CD4-positive, alpha-beta T cell treated with Interleukin-21 for 1 hour (primary cell): ENCODE data around the gene FALEC.

Source experiments
- DNase-seq: peaks from one replicate; pipeline ENCODE4 v3.0.0-alpha.2; 2020

The FALEC gene

DNA sequence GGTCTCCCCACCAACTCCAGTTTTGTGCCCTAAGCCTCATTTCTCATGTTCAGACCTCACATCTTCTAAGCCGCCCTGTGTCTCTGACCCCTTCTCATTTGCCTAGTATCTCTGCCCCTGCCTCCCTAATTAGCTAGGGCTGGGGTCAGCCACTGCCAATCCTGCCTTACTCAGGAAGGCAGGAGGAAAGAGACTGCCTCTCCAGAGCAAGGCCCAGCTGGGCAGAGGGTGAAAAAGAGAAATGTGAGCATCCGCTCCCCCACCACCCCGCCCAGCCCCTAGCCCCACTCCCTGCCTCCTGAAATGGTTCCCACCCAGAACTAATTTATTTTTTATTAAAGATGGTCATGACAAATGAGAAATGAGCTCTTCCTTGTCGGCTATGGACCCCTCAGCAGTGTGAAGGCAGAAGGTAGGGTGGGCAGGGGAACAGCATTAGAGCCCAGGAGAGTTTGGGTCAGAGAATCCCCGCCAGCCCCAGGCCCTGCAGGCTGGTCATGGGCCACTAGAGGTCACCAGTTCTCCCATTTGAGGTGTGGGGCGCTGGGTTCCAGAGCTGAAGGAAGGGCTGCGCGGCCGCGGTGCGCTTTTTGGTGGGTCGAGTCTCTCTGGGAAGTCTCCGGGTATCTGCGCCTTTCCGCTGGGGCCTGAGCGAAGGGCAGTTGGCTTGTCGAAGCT, 45.2 kb downstream of the FALEC start:
- DNase-seq, result peak; percentile 88

DNA sequence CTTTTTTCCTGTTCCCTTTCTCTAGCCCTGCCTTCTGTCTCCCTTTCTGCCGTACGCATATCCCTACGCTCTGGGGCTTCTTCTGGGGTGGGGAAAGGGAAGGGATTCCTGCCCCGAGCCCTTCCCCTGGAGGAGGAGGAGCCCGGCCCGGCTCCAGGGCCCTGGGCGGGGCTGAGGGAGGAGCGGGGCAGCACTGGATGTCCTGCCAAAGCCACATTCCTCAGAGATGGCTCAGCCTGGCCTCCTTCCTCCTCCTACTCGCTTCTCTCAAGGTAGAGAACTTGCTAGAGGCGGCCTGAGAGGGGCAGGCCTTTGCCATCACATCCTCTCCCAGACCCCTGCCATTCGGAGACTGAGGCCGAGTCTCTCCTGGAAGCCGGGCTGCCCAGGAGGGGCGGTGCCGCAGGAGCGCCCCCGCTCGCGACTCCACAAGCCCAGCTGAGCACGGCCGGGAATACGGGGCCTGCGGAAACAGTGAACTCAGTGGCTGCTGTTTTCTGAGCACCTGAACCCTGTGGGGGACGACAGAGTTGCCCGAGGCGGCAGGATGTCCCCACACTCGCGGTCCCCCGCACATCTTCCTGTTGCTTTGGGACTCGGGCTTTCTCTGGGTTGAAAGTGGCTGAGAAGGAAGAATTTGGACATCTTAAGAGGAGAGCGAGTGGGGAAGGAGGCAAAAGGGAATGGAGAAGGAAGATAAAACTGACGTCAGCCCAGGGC, 45.9 kb downstream of the FALEC start:
- peak; percentile 76 for DNase-seq

DNA sequence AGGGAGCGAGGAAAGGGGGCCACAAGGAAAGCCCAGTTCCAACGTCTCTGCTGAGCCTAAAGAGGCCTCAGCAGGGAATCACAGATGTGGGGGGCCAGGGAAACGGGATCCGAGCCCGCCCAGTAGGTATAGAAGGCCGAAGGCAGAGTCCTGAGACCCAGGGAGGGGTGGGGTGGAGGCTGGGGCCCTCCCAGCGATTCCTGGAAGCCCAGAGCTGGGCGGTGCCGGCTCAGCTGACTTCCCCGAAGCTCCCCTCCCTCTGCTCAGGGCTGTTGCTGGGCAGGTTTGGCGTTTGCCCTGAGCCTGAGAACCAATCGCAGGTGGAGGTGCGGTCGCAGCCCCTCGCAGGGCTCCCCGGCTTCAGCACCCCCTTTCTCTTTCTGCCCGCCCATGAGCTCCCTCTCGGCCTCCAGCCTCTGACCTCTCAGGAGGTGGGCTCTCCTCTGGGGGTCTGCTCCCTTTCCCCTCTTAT, 46.5 kb downstream of the FALEC start:
- peak; percentile 95 for DNase-seq

DNA sequence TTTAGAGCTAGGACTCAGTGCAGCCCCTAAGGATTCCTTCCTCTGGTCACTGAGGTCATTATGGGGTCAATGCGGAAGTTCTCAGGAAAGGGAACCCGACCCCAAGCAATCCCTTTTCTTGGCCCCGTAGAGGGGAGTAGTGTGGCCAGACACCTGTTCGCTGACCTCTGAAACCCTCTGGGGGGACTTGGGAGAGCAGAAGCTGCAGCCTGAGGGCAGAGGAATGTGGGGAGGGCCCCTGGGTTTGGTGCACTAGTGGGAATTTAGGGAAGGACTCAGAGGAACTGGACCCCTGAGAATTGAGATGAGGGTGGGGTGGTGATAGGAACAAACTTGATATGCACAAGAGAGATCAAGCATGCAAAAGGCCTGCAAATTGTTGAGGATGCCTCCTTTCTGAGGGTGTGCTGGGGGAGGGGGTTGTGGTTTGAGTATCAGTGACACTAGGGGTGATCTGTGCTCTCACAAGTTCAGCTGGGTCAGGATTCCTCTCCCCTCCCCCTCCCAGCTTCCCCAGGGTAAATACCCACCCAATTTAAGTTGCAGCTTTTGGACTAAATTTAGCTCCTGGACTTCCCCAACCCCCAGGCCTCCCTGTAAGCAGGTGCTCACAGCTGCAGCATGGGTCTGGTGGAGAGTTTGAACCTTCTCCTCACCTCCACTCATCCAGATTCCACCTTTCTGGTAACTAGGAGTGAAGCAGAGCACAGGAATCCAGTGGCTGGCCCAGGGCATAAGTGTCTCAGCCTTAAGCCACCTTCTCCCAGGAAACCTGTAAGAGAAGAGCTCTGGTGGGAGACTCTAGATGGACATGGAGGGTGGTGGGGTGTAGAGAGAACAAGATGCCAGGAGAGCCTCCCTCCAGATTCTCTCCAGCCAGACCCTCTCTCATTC, 47.1 kb downstream of the FALEC start:
- DNase-seq, result peak; percentile 90

DNA sequence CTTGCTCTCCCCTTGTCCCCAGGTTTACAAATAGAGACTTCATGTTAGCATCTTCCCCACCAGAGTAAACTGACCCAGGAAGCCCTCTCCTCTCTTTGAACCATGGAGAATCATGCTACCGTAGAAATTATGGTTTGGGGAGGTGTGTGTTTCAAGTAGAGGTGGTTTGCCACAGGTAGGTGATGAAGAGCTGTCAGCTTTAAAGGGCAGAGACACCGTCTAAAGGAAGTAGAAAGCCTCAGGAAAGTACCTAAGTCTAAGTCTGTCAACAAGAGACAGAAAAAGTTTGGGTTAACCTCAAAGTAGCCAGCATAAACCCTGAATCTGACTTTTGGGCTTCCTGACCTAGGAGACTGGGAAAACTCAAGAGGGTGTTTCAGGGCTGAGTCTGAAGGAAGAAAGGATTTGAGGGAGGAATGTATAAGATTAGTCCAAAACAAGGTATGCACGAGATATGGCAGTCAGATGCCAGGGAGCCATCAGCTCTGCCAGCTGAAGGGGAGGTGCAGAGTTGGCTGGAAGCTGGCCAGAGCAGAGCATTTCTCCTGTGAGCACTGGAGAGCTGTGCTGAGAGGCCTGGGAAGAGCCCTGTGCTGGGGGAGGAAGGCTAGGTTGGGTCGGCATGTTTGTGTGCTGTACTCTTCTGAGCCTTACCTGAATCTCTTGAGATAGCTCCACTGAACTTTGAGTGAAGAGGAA, 47.9 kb downstream of the FALEC start:
- peak; percentile 88 for DNase-seq

DNA sequence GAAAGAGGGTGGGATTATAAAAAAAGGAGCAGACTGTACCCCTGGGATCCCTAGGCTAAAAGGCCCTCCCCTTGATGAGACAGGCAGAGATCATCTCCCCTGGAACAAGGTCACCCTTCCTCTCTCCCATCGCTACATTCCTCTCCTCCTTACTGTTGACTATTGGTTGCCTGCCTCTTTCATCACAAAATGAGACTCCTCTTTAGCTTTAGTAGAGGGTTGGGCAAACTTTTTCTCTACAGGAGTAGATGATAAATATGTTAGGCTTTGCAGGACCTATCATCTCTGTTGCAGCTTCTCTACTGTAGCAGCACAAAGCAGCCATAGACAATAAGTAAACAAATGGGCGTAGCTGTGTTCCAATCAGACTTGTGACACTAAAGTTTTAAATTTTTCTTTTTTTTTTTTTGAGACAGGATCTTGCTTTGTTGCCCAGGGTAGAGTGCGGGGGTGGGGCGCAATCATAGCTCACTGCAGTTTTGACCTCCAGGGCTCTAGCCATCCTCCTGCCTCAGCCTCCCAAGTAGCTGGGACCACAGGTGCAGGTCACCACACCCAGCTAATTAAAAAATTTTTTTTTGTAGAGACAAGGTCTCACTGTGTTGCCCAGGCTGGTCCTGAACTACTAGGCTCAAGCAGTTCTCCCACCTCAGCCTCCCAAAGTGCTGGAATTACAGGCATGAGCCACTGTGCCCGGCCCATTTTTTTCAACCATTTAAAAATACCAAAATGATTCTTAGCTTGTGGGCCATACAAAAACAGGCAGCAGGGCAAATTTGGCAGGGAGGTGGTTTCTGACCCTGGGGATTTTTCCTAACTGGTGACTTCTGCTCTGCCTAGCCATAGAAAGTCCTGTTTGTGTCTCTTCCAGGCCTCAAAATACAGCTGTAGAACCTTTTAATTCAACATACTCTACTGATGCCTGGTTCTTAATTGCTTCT, 48.8 kb downstream of the FALEC start:
- DNase-seq, result peak; percentile 58

DNA sequence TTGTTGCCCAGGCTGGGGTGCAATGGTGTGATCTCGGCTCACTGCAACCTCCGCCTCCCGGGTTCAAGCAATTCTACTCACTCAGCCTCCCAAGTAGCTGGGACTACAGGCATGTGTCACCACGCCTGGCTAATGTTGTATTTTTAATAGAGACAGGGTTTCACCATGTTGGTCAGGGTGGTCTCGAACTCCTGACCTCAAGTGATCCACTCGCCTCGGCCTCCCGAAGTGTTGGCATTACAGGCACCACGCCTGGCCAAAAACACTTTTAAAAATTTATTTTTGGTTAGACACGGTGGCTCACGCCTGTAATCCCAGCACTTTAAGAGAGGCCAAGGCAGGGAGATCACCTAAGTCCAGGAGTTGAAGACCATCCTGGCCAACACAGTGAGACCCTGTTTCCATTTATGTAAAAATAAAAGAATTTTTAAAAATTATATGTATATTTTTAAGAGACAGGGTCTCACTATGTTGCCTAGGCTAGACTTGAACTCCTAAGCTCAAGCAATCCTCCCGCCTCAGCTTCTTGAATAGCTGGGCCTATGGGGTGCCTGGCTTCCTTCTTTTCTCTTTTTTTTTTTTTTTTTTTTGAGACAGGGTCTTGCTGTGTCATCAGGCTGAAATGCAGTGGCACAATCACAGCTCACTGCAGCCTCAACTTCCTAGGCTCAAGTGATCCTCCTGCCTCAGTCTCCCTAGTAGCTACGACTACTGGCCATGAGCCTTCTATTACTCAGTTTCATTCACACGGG, 49.9 kb downstream of the FALEC start:
- DNase-seq, result peak; percentile 19

DNA sequence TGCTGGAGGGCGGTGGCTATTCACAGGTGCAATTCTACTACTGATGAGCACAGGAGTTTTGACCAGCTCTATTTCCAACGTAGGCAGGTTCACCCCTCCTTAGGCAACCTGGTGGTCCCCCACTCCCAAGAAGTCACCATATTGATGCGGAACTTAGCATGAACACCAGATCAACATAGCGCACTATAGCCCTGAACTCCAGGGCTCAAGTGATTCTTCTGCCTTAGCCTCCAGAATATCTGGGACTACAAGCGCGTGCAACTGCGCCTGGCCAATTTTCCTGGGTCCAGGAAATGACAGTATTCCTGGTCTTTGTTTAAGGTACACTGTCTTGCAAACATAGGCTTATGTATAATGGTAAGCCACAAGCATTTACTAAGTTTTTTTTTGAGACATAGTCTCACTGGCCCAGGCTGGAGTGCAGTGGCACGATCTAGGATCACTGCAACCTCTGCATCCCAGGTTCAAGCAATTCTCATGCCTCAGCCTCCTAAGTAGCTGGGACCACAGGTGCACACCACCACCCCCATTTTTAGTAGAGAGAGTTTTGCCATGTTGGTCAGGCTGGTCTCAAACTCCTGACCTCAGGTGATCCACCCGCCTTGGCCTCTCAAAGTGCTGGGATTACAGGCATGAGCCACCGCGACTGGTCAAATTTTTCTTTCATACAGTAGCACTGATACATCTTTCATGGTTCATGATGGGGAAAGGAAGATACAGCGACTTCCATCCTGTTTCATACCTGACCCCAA, 51.2 kb downstream of the FALEC start:
- DNase-seq, result peak; percentile 32

DNA sequence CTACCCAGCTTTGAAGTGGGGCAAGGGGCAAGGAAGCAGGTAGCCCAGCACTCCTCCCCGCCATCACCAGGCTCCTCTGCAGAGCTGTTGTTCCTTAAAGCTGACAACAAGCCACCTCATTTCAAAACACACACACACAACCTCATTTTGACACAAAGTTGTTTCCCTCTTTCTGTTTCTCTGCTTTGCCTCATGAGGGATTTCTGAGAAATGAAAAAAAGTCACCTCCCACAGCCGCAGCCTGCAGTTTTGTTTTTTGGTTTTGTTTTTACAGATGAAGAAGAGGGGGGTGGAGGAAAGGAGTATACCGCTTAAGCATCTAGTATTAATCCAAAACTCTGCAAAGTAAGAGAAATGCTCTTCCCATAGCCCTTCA, 51.8 kb downstream of the FALEC start:
- peak; percentile 88 for DNase-seq

DNA sequence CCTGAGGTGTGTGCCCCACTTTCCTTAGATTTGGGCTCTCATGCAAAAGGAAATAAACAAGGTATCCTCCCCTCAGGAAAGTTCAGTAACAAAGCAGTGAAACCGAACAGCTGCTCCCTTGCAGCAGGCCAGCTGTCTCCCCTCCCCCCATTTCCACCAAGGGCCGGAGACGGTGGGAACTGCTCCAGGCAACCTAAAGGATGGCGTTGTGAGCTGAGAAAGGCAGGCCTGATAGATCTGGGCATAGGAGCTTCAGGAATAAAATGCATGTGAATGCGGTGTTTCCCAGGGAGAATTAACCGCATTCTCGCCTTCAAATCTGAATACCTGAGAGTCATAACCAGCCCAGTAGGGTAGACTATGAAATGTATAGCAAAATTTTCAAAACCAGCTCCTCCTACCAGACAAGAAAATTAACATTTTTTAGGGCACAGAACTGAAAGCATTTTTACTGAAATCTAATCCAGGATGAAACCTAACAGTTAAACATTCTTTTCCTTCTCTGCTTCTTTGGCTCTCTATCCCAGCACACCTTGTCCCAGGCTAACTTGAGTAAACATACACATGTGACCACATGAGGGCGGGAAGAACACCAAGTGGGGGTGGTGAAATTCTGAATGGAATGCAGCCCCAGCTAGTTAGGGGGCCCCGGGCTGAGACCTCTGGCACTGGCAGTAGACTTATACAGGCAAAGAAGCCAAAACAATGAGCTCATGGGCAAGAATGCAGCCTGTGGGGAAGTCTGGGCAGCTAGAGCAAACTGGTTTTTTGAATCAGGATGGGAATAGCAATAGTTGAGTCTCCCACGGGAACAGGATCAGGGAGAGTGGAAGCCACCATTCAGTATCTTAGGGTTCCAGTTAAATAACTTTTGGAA, 52.4 kb downstream of the FALEC start:
- peak; percentile 64 for DNase-seq

DNA sequence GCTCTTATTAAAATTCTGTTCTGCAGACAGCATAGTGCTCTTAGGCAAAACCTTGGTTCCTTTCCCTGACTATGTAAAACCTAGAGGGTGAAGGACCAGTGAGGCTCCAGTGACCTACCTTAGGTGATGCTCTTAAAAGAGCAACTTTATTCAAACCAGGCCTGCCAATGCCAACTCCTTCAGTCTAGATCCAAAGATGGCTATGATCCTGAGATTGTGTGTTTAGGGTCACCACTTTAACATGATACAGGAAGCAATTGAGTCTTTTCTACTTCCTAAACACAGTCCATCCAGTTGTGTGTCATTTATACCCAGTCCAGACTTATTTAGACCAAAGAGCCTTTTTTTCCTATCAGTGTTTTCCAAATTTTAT, 53.0 kb downstream of the FALEC start:
- peak; percentile 60 for DNase-seq

DNA sequence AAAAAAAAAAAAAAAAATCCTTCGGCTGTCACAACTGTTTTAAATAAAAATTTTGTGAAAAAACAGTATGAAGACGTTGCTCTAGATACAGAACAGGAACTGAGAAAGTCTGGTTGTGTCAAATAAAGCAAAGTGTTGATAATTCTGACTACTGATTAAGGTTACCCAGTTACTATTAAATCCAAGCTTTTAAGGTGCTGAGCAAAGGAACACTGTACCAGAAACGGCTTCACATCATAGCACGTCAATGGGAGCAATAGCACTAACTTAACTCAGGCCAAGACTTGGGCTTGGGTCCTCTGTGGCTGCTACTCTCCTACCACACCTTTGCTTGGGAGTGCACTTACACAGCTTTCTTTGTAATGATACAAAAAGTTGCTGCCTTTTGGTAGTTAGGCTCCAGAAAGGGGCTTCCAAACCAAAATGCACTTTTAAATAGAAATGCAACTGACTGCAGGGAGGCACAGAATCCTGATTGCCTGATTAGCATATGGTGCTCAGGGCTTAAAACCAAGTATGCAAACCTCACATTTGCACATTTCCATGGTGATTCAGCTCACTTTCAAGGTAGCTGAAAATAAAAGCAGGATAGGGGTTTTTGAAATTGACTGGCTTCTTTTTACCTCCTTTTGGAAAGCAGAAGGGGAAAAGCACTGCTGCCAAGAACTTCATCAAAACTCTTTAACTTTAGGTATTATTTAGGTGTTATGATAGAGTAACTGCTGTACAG, 57.5 kb downstream of the FALEC start:
- DNase-seq, result peak; percentile 57

DNA sequence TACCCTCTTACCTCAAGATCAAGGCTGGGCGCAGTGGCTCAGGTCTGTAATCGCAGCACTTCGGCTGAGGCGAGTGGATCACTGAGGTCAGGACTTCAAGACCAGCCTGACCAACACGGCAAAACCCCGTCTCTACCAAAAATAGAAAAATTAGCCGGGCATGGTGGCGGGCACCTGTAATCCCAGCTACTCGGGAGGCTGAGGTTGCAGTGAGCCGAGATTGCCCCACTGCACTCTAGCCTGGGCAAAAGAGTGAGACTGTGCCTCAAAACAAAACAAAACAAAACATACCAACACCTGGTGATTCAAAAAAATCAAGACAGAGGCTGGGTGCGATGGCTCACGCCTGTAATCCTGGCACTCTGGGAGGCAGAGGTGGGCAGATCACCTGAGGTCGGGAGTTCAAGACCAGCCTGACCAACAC, 58.1 kb downstream of the FALEC start:
- DNase-seq, result peak; percentile 46

DNA sequence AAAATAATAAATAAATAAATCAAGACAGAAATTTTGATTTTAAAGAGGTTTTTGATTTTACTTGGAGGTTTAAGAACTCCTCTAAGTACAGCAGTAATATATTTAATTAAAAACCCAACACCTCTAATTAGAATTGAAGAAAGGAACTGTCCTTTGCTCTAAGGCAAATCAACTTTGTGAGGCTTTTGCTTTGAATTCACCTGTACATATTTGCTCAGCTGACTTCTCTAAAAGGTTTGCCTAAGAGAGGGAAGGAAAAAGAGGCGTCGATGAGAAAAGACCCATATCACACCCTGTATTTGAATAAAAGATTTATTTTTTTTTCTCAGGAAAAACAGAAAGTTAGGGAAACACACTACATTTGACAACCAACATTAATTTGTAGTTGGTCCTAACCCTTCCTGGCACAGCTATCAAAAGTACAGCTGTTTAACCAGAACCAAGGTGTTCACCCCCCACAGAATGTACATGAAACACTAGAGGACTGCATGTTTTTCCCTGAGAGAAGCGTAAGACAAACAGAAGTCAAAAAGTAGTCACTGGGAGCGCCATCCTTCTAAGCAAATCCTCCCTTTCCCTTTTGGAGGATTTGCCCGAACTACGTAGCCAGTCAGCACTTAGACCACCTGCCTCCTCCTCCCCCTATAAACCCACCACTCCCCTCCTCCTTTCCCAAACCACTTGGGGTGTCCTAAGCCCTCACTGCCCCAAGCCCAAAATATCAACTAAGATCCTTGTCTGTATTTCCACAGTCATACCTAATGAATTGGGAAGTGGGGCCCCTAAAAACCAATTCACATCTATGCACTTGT, 58.9 kb downstream of the FALEC start:
- peak; percentile 41 for DNase-seq

DNA sequence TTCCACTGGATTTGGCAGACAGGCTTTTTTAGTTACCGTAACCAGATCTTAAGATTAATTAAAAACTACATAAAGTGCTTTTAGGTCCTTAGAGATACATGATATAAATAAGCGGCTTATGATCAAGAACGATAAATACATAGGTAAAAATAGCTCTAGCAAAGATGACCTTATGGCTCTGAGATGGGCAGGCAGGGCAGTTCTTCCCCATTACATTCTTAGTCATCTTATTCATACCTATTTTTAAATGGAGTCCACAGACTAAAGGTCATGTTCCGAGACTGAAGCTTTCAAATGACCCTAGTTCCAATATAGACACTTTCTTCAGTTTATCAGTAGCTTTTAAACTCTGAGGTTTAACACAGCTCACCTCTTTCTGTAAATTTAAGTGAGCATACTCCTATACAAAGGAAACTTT, 59.5 kb downstream of the FALEC start:
- DNase-seq, result peak; percentile 30

DNA sequence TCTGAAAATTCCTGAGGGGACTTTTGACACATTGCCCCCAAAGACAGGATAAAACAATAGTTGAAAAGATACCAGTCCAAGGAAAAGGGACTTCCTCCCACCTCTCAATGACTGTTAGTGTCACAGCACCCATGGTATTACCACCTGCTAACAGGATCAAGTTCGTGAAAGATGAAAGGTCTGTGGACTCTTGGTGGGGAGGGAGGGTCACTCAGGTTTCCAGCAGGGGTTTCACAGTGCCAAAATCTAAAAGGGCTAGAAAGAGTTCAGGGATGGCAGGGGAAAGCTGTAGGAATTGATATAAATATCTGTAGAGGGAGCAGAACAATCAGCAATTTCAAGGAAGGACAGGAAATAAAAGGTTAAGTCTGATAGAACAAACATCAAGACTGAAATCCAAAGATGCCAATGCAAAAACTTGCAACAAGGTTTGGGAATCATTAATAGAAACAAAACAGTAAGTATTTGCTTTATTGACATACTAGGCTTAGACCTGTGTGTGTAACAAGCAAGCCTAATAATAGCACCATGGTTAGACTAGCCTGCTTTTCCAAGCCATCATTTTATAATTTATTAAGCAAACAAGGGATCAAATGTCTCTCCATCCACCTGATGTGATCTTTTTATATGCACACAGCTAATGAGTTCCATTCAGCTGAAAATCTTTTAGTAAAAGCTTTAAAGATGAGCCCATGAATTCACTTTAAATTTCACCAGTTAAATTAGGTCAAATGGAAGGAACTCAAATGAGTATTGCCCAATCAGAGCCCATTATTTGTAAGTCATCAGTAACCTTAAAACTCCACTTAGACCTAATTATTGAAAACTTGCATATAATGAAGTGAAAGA, 60.2 kb downstream of the FALEC start:
- DNase-seq, result peak; percentile 36

DNA sequence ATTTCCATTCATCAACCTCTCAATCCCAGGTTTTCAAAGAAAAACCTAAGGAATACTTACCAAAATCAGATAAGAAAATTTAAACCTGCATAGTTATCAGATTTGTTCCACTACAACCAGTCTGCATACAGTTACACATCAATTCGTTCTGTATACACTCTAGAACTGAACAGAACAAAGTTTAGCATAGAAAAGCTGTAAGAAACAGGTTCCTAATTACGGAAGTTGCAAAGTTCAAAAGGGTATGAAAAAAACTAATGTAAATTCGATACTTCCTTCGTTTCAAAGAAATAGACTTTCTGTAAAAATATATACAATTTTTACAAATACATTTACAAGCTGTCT, 60.8 kb downstream of the FALEC start:
- peak; percentile 25 for DNase-seq
